DND-41 (cell line): ENCODE results near the gene MAST4.

Experiments used
- ATAC-seq: fragments of 200-7000 bp; cut with Tn5 transposase; 3 replicates; pipeline ENCODE4 v1.9.1; 2021; ENCODE audit warnings: low read depth; ENCODE audit not compliant: insufficient read depth
- DNase-seq: peaks from one replicate; pipeline ENCODE4 v3.0.0-alpha.2; 2020
- H2AFZ ChIP-seq: 2 replicates; pipeline ENCODE4 v1.6.0; 2012; ENCODE audit warnings: low read depth, low read length
- H3K27ac ChIP-seq: 2 replicates; pipeline ENCODE4 v1.5.1; 2012; ENCODE audit warnings: low read length, inconsistent platforms
- H3K27me3 ChIP-seq: fragments of 200-600 bp; sonication (generic); 2 replicates; pipeline ENCODE4 v1.6.0; 2012; ENCODE audit warnings: low read length, mild to moderate bottlenecking, inconsistent platforms; ENCODE audit not compliant: insufficient read depth, poor library complexity
- H3K36me3 ChIP-seq: 2 replicates; pipeline ENCODE4 v1.5.1; 2012; ENCODE audit warnings: low read length, inconsistent platforms; ENCODE audit not compliant: insufficient read depth
- H3K4me1 ChIP-seq: 2 replicates; pipeline ENCODE4 v1.5.1; 2012; ENCODE audit warnings: mild to moderate bottlenecking, low read length; ENCODE audit not compliant: insufficient read depth
- H3K4me2 ChIP-seq: 2 replicates; pipeline ENCODE4 v1.6.0; 2012; ENCODE audit warnings: mild to moderate bottlenecking, moderate library complexity, low read length, inconsistent platforms; ENCODE audit not compliant: insufficient read depth
- H3K4me3 ChIP-seq, 2 experiments: fragments of 200-600 bp in 1 of 2; shearing (Covaris generic) in 1 of 2; 2 replicates each; pipeline ENCODE4 v1.5.1; 2012 to 2016; ENCODE audit warnings: inconsistent platforms in 2 of 2, low read length in 2 of 2, mild to moderate bottlenecking in 2 of 2, low read depth in 1 of 2, moderate library complexity in 1 of 2
- H3K79me2 ChIP-seq: 2 replicates; pipeline ENCODE4 v1.6.0; 2012; ENCODE audit warnings: low read length, inconsistent platforms; ENCODE audit not compliant: insufficient read depth
- H3K9ac ChIP-seq: 2 replicates; pipeline ENCODE4 v1.6.0; 2012; ENCODE audit warnings: low read depth, mild to moderate bottlenecking, inconsistent platforms, low read length, moderate library complexity
- H3K9me3 ChIP-seq: 2 replicates; pipeline ENCODE4 v1.5.1; 2012; ENCODE audit warnings: low read length, moderate library complexity, mild to moderate bottlenecking, inconsistent platforms; ENCODE audit not compliant: insufficient read depth, severe bottlenecking
- H4K20me1 ChIP-seq: 2 replicates; pipeline ENCODE4 v1.6.0; 2012; ENCODE audit warnings: low read length; ENCODE audit not compliant: insufficient read depth
- CTCF ChIP-seq: IDR thresholded peaks from 2 replicates; pipeline ENCODE4 v1.5.1; 2012; ENCODE audit warnings: borderline replicate concordance, low read length, moderate library complexity, mild to moderate bottlenecking; ENCODE audit not compliant: poor library complexity, severe bottlenecking; ENCODE audit errors: extremely low read depth
- EZH2 ChIP-seq: IDR thresholded peaks from 3 replicates; pipeline ENCODE4 v1.6.1; 2012; ENCODE audit warnings: borderline replicate concordance, low read depth, mild to moderate bottlenecking, moderate library complexity, low read length, inconsistent platforms; ENCODE audit not compliant: severe bottlenecking

MAST4 gene

GRCh38 chr5:66958201-66958979, 362.2 kb downstream of the MAST4 start:
- no peak for DNase-seq
- Histone ChIP-seq H3K79me2 (no peaks in the 10 kb centered on the region), H3K27ac (no peak overlapping the region), H3K9ac (no peak overlapping the region), H3K4me2 (no peak overlapping the region), H3K27me3 (no peaks in the 10 kb centered on the region), H2AFZ (no peak overlapping the region), H3K4me1 (no peaks in the 10 kb centered on the region), H3K9me3 (no peaks in the 10 kb centered on the region), H4K20me1 (no peaks in the 10 kb centered on the region), H3K36me3 (no peaks in the 10 kb centered on the region), H3K4me3 (no peak overlapping the region)
- ATAC-seq = no peak
- TF ChIP-seq CTCF = no peak
- no peak for TF ChIP-seq EZH2

GRCh38 chr5:66958980-66959641, 362.9 kb downstream of the MAST4 start:
- no peak overlapping the region for H3K9ac ChIP-seq
- H2AFZ ChIP-seq = no peak overlapping the region
- H3K4me3 ChIP-seq = no peak overlapping the region
- ATAC-seq = no peak; the same call in 2 of the 3 replicates
- no peaks in the 10 kb centered on the region for H3K27me3 ChIP-seq
- no peaks in the 10 kb centered on the region for H3K36me3 ChIP-seq
- no peaks in the 10 kb centered on the region for H4K20me1 ChIP-seq
- TF ChIP-seq EZH2 (no peak), CTCF (no peak)
- H3K4me2 ChIP-seq = no peak overlapping the region
- no peaks in the 10 kb centered on the region for H3K9me3 ChIP-seq
- H3K27ac ChIP-seq = no peak overlapping the region
- H3K4me1 ChIP-seq = no peaks in the 10 kb centered on the region
- no peaks in the 10 kb centered on the region for H3K79me2 ChIP-seq
- no peak for DNase-seq

- TF ChIP-seq EZH2 = no peak
- TF ChIP-seq CTCF = no peak
- H3K36me3 ChIP-seq = no peaks in the 10 kb centered on the region
- H2AFZ ChIP-seq = no peak overlapping the region
- H3K27me3 ChIP-seq = no peaks in the 10 kb centered on the region
- no peaks in the 10 kb centered on the region for H3K79me2 ChIP-seq
- no peaks in the 10 kb centered on the region for H4K20me1 ChIP-seq
- no peak overlapping the region for H3K27ac ChIP-seq
- H3K9ac ChIP-seq = no peak overlapping the region
- H3K9me3 ChIP-seq = no peaks in the 10 kb centered on the region
- ATAC-seq (no peak), DNase-seq (no peak)
- no peak overlapping the region for H3K4me2 ChIP-seq
- H3K4me3 ChIP-seq = no peak overlapping the region
- no peaks in the 10 kb centered on the region for H3K4me1 ChIP-seq
These were observed 363.5 kb downstream of the MAST4 start for GRCh38 chr5:66959653-66960052.
